GM19395 (cell line): ENCODE data around the gene MATK.

Experiments
- ATAC-seq: cut with Tn5 transposase; IDR thresholded peaks from one replicate; pipeline ENCODE4 v1.9.1; 2021; ENCODE audit warnings: mild to moderate bottlenecking, moderate library complexity; ENCODE audit not compliant: unreplicated experiment

MATK gene, protein sequence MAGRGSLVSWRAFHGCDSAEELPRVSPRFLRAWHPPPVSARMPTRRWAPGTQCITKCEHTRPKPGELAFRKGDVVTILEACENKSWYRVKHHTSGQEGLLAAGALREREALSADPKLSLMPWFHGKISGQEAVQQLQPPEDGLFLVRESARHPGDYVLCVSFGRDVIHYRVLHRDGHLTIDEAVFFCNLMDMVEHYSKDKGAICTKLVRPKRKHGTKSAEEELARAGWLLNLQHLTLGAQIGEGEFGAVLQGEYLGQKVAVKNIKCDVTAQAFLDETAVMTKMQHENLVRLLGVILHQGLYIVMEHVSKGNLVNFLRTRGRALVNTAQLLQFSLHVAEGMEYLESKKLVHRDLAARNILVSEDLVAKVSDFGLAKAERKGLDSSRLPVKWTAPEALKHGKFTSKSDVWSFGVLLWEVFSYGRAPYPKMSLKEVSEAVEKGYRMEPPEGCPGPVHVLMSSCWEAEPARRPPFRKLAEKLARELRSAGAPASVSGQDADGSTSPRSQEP

GRCh38 chr19:3785938-3786824, at the start of gene MATK:
Gene MATK (minus strand): TSS chr19:3786381. CDS start chr19:3785135, 1,246 bp downstream.
- ATAC-seq: no peak

- no peak for ATAC-seq
Measured at GRCh38 chr19:3835055-3835435, 48.9 kb upstream of the MATK start.

GRCh38 chr19:3834349-3835054, 48.3 kb upstream of the MATK start:
- no peak for ATAC-seq

DNA sequence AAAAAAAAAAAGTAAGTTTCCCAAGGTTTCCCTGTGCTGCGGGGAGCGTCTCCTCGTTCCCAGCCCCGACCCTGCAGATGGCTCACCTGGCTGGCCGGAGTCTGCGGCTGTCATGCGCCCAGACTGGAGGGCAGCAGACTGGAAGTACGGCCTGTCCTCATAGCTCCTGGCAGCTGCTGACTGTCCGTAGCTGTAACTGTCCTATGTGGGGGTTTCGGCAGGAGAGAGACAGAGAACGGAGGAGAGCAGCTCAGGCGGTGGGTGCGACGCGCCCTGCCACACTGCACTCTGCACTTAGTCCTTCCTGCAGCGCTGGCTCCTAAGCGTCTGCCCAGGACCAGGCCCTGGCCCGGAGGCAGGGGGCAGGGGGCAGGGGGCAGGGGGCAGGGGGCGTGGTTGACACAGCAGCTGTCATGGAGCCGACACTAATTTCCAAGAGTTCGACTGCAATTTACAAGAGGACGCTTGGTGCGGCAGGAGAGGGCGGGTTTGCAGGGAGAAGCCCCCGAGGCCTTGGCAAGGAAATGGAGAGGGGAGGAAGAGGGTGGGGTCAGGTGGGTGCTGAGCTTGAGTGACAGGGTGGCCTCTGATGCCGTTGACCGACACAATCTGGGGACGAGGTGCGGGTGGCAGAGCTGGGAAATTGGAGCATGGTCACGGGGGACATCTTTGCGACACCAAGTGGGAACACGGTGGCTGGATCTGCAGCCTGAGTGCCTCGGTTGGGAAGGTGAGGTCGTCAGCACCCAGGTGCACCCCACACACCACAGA, 47.6 kb upstream of the MATK start:
- ATAC-seq: no peak

GRCh38 chr19:3832001-3832400, 45.8 kb upstream of the MATK start:
- ATAC-seq: no peak

- no peak for ATAC-seq
Measured at GRCh38 chr19:3831601-3832000, 45.4 kb upstream of the MATK start.

GRCh38 chr19:3830621-3831589, 44.7 kb upstream of the MATK start:
- ATAC-seq: no peak

- ATAC-seq: no peak
Measured at GRCh38 chr19:3827306-3827705, 41.1 kb upstream of the MATK start.

GRCh38 chr19:3826163-3826562, 40.0 kb upstream of the MATK start:
- ATAC-seq: no peak

- no peak for ATAC-seq
Measured at GRCh38 chr19:3825286-3825956, 39.2 kb upstream of the MATK start.

GRCh38 chr19:3823350-3823713, 37.2 kb upstream of the MATK start:
- no peak for ATAC-seq

DNA sequence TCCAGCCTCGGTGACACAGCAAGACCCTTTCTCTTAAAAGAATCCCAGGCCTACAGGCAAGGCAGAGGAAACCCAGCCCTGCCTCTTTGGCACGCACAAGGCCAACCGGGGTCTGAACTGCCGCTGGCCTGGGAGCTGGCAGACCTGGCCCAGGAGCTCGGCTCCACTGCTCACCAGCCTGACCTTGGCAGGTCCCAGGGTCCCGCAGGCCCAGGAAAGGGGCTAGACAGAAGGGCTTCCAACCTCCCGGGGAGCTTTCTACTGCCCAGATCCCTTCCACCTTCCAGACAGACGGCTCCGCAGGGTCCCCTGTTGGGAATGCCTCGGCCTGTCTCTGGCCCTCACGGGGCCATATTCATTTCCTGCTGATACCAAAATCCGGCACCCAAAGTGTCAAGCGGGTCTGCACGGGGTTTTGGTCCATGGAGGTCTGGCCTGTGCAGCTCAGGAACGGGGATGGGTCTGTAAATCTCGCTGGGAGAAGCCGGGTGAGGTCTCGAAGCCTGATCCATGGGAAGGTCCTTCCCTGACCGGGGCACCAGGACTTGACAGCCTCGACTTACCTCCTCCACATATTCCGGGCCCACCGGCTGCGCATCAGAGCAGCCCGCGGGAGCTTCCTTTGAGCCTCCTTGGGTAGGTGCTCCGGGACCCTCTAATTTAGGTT, 36.6 kb upstream of the MATK start:
- ATAC-seq: no peak

DNA sequence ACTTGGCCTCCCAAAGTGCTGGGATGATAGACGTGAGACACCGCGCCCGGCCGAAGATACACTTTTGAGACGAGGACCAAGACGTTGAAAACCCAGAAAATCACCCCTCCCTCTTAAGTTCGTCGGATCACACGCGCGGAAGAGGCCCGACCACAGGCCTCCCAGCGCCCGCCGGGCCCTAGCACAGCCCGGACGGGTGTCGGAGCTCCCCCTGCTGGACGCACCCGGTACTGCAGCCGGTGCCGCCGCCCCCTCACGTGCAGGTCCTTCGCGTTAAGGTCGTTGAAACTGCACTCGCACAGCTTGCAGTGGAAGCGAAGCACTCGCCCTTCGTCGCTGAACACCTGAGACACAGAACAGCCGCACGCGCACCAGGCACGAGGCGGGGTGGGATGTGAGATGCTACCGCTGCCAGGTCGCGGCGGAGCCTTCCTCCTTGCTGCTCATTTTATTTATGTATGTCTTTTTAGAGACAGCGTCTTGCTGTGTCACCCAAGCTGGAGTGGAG, 35.7 kb upstream of the MATK start:
- no peak for ATAC-seq

DNA sequence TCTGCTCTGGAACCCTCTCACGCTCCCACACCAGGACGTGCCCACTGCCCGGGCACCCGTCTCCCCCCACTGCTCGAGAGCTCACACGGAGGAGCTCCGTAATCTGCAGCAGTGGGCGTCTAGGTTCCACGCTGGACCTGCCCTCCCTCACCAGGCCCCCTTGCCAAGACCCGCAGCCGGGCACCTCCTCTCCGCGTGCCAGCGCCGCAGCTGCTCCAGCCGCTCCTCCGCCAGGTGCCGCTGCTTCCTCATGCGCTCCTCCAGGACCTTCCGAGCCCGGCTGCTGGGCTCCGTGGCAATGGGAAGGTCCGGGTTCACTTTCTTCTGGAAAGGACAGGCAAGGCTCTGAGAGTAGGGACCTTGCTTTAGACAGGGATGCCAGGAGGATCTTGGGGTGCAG, 35.0 kb upstream of the MATK start:
- no peak for ATAC-seq

GRCh38 chr19:3819989-3820388, 33.8 kb upstream of the MATK start:
- no peak for ATAC-seq

DNA sequence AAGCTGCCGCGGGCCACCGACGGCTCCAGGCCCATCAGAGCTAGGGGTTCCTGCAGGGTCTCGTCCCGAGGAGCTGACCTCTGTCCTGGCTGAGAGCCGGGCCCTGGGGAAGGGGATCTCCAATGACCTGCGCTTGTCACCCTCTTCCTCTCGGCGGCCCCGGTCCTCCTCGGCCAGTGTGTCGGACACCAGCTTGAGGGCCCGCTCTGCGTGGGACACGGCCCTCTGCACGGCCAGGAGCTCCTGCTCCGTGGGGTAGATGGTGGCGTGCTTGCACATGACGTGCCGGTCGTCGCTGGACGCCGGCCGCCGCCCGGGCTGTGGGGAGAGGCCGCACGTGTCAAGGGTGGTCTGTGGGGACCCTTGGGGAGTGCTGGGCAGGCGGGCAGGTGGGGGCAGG, 32.7 kb upstream of the MATK start:
- ATAC-seq: no peak

- ATAC-seq: no peak
Measured at GRCh38 chr19:3818466-3818865, 32.3 kb upstream of the MATK start.

DNA sequence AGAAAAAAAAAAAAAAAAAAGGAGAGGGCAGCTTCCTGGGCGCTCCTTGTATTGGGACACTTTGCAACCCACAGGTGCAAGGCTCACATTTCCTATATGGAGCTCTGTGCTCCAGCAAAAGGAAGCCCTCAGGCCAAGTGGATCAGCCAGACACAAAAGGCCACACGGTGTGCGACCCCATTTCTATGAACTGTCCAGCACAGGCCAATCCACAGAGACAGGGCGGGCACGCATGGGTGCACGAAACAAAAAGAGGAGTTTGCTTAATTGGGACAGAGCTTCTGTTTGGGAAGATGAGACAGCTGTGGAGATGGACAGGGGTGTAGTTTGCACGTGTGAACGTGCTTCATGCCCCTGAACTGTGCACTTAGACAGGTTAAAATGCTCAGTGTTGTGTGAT, 31.6 kb upstream of the MATK start:
- ATAC-seq: no peak
